ENCODE results near the gene G3BP1. TPM values are rescaled to one million over a fixed set of nuclear protein-coding genes. Genes with fewer than 3 reads are reported as not detected.

The G3BP1 gene
- total and polyA plus RNA-seq, 2 of the 13 experiments (the other 11 are each of a cell fraction or from before 2014, with no cell fraction given) = 36.7 to 320 TPM

DNA sequence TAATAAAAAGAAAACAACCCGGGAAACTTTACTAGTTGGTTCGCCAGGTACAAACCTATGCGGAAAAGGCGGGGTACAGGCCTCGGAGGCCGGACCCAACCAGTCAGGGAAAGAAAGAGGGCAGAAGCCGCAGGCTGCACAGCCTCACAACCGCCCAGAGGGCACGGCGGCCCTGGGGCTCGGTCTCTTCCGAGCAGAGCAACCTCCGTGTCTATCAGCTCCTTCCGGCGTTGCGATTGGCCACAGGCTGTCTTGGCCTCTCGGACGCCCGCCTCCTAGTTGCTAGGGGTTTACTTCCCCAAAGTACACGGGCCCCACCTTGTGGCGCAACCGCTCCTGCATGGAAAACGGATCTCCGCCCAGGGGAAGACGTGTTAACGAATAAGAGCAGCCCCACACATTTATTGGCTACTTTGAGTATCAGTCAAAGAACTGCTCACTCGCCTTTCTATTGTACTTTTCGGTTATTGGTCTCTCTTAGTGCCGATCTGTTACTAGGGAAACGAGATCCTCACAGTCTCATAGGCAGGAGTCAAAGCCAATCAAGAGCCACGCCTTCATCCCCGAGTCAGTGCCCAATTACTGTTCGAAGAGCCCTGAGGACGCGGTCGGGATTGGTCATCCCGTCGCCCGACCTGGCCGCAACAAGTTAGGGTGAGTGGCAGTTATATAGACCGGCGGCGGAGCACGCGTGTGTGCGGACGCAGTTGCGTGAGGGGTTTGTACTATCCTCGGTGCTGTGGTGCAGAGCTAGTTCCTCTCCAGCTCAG, at the start of gene G3BP1 (continued):
- TF ChIP-seq, protein P1, sequence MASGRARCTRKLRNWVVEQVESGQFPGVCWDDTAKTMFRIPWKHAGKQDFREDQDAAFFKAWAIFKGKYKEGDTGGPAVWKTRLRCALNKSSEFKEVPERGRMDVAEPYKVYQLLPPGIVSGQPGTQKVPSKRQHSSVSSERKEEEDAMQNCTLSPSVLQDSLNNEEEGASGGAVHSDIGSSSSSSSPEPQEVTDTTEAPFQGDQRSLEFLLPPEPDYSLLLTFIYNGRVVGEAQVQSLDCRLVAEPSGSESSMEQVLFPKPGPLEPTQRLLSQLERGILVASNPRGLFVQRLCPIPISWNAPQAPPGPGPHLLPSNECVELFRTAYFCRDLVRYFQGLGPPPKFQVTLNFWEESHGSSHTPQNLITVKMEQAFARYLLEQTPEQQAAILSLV (CRISPR knock-in tag; IDR thresholded peaks at IDR 0.05; ENCODE audit: borderline replicate concordance) = no peak
- TF ChIP-seq SCMH1 (CRISPR knock-in tag; IDR thresholded peaks at IDR 0.05; ENCODE audit: borderline replicate concordance) (no peak), FOSL2 (CRISPR knock-in tag; IDR thresholded peaks at IDR 0.05) (peak; percentile 15), RBFOX2 (IDR thresholded peaks at IDR 0.05; ENCODE audit: low read depth, low read length) (peak; percentile 89), ZMYM3 (CRISPR knock-in tag; IDR thresholded peaks at IDR 0.05) (no peak), SRY (CRISPR knock-in tag; IDR thresholded peaks at IDR 0.05) (no peak), PHF5A (CRISPR knock-in tag; IDR thresholded peaks at IDR 0.05; ENCODE audit: low read depth, unreplicated experiment) (no peak), ZNF788 (CRISPR knock-in tag; IDR thresholded peaks at IDR 0.05; ENCODE audit: borderline replicate concordance) (peak; percentile 61; the same call in 1 of the 2 replicates), HES4 (CRISPR knock-in tag; IDR thresholded peaks at IDR 0.05; ENCODE audit: borderline replicate concordance) (no peak), FOXJ3 (CRISPR knock-in tag; IDR thresholded peaks at IDR 0.05; ENCODE audit: borderline replicate concordance) (peak; percentile 75; the same call in 1 of the 2 replicates), DNMT1 (CRISPR knock-in tag; IDR thresholded peaks at IDR 0.05) (no peak), RXRB (CRISPR knock-in tag; IDR thresholded peaks at IDR 0.05; ENCODE audit: borderline replicate concordance) (peak; percentile 7), SMC3 (IDR thresholded peaks at IDR 0.05; ENCODE audit: low read length) (no peak), RNF2 (conservative IDR thresholded peaks at IDR 0.05; ENCODE audit: low read depth) (no peak)
- TF ChIP-seq, protein P2, sequence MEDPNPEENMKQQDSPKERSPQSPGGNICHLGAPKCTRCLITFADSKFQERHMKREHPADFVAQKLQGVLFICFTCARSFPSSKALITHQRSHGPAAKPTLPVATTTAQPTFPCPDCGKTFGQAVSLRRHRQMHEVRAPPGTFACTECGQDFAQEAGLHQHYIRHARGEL (CRISPR knock-in tag; IDR thresholded peaks at IDR 0.05) = no peak
- TF ChIP-seq, protein P3, sequence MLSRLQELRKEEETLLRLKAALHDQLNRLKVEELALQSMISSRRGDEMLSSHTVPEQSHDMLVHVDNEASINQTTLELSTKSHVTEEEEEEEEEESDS (CRISPR knock-in tag; IDR thresholded peaks at IDR 0.05; ENCODE audit: borderline replicate concordance) = no peak
- TF ChIP-seq, protein P4, sequence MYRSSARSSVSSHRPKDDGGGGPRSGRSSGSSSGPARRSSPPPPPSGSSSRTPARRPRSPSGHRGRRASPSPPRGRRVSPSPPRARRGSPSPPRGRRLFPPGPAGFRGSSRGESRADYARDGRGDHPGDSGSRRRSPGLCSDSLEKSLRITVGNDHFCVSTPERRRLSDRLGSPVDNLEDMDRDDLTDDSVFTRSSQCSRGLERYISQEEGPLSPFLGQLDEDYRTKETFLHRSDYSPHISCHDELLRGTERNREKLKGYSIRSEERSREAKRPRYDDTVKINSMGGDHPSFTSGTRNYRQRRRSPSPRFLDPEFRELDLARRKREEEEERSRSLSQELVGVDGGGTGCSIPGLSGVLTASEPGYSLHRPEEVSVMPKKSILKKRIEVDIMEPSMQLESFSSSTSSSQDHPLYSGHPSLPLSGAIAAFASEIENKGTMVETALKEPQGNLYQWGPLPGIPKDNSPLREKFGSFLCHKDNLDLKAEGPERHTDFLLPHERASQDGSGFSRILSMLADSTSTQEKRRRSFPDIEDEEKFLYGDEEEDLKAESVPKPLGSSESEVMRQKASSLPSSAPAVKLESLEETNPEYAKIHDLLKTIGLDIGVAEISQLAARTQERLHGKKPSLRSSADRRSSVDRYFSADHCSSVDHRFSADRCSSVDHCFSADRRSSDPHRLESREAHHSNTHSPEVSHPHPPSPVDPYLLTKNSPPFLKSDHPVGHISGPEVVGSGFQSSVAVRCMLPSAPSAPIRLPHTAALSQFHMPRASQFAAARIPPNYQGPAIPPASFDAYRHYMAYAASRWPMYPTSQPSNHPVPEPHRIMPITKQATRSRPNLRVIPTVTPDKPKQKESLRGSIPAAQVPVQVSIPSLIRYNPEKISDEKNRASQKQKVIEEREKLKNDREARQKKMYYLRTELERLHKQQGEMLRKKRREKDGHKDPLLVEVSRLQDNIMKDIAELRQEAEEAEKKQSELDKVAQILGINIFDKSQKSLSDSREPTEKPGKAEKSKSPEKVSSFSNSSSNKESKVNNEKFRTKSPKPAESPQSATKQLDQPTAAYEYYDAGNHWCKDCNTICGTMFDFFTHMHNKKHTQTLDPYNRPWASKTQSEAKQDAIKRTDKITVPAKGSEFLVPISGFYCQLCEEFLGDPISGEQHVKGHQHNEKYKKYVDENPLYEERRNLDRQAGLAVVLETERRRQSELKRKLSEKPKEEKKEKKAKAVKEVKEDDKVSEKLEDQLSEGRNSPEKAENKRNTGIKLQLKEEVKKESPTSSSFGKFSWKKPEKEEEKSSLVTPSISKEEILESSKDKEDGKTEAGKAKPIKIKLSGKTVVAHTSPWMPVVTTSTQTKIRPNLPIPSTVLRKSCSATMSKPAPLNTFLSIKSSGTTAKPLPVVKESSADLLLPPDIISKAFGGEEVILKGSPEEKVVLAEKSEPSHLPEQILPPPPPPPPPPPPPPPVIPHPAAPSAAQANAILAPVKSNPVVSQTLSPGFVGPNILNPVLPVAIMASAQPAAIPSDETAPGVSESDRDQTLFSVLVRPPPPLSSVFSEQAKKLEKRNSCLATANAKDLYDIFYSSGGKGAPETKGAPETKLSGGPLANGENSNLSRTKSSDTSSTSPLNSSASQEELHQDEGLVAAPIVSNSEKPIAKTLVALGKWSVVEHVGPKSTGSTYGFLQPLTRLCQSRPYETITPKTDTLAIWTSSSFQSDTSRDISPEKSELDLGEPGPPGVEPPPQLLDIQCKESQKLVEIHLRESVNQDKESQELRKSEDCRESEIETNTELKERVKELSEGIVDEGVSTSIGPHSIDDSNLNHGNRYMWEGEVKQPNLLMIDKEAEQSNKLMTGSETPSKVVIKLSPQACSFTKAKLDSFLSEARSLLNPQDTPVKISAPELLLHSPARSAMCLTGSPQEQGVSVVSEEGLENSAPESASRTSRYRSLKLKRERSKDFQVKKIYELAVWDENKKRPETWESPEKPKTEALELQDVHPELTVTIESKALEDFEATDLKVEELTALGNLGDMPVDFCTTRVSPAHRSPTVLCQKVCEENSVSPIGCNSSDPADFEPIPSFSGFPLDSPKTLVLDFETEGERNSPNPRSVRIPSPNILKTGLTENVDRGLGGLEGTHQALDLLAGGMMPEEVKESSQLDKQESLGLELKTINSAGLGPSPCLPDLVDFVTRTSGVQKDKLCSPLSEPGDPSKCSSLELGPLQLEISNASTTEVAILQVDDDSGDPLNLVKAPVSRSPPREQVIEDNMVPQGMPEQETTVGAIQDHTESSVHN (CRISPR knock-in tag; IDR thresholded peaks at IDR 0.05) = no peak
- TF ChIP-seq, protein P5, sequence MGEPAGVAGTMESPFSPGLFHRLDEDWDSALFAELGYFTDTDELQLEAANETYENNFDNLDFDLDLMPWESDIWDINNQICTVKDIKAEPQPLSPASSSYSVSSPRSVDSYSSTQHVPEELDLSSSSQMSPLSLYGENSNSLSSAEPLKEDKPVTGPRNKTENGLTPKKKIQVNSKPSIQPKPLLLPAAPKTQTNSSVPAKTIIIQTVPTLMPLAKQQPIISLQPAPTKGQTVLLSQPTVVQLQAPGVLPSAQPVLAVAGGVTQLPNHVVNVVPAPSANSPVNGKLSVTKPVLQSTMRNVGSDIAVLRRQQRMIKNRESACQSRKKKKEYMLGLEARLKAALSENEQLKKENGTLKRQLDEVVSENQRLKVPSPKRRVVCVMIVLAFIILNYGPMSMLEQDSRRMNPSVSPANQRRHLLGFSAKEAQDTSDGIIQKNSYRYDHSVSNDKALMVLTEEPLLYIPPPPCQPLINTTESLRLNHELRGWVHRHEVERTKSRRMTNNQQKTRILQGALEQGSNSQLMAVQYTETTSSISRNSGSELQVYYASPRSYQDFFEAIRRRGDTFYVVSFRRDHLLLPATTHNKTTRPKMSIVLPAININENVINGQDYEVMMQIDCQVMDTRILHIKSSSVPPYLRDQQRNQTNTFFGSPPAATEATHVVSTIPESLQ (CRISPR knock-in tag; conservative IDR thresholded peaks at IDR 0.05) = no peak

All from HepG2 (cell line).